Stimulated activated CD4-positive, alpha-beta T cell treated with anti-CD3 and anti-CD28 coated beads, Interleukin-1b, Interleukin-23, amount 100 ng/mL, for 48 hours (primary cell): ENCODE results near the gene NXPH2.

Experiments
- DNase-seq: peaks from one replicate; pipeline ENCODE4 v3.0.0-alpha.2; 2020

The NXPH2 gene

DNA sequence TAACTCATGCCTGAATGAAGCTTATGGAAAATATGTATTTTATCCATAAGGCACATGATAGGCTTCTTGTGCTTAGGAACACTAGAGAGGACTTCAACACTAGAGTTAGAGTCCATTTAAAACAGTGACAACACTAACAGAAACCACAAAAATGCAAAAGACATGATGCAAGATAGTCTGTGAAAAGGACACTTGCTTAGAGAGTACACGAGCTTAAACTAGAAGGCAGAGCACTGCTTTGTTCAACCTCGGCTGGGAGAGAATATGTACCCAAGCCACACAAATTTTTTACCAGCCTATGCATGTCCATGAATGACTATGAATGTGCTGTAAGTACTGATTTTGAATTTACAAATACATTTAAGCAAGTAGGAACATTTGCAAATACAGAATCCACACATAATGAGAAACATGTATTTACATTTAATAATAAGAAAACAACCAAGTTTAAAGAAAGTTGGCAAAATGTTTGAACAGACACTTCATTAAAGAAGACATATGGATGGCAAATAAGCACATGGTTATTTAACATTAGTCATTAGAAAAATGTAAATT lies 148.0 kb downstream of the NXPH2 start:
- no peak for DNase-seq

GRCh38 chr2:138630164-138630563 lies 150.0 kb downstream of the NXPH2 start:
- DNase-seq = no peak

DNA sequence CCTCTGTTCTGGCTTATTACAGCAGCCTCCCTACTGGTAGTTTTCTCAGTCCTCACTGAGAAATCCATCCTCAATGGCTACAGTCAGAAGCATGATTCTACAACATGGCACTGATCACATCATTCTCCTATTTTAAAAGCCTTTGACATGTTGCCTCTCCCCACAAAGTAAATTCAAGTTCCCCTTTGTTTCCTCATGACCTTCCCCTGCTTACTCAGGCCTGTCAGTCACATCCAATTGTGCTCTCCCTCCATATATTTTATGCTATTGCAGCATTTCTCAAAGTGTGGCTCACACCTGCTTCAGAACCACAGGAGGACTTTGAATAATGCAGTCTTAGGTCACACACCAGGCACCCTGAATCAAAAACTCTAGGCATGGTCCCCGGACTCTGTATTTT lies 154.0 kb downstream of the NXPH2 start:
- DNase-seq = no peak

DNA sequence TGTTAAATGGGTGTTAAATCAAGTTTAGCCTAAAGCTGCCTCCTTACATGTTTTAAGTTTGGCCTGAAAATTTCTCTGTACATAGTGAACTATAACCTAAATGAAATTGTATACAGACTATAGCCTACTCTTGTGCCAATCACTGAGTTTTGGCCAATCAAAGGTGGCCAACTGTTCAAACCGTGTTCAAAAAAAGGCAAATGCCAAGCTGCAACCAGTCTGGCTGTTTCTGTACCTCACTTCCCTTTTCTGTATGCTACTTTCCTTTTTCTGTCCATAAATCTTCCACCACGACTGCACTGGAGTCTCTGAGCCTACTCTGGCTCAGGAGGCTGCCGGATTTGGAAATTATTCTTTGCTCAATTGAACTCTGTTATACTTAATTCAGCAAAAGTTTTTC lies 157.6 kb downstream of the NXPH2 start:
- DNase-seq = no peak

- no peak for DNase-seq
Observed at GRCh38 chr2:138621139-138621538, 159.1 kb downstream of the NXPH2 start.

GRCh38 chr2:138620431-138620830 lies 159.8 kb downstream of the NXPH2 start:
- no peak for DNase-seq
